ENCODE results near the gene GFER.

- no peak for TF ChIP-seq ZBTB21 (tag by site-specific recombination; IDR thresholded peaks at IDR 0.05)
- TF ChIP-seq CTCF (tag by site-specific recombination; IDR thresholded peaks at IDR 0.05) = no peak
Measured at GRCh38 chr16:1979271-1980029, 4.5 kb upstream of the GFER start.
